ENCODE results near the gene TICRR. TPM values are rescaled to one million over a fixed set of nuclear protein-coding genes. Genes with fewer than 3 reads are reported as not detected.
A peak's percentile ranks its signal among the peaks of the same experiment; 100 is the strongest.

TICRR gene
- total RNA-seq, 1 experiment from 2014 or later, result 4.0 TPM

DNA sequence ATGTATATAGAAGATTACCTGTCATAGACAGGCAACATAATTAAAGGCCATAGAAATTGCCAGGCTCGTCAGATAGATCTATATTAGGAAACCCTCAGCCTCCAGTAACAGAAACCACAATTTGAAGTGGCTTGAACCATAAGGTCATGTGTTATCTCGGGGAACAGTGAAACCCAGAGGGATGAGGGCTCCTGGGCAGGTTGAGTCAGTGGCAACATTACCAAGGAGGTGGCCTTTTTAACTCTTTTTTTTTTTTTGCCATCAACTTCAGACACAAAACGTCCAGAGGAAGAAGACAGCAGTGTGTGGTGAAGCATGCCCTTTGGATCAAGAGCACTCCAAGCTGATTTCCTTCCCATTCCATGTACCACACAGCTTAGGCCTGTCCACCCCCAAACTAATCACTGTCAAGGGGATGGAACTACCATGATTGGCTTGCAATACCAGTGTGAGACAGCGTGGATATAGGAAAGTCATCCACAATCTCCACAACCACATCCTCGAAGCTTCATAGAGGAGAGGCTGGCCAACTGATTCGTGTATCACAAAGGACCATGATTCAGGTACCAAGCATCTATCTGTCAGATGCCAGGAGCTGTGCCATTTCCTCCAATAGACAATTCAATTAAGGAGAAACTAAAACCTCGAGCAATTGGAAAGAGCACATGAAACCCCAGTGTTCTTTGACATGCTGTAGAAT is 81.0 kb downstream of the TICRR start:
- Histone ChIP-seq H3K9me3 (no peaks in the 10 kb centered on the region), H3K36me3 (peaks cover 34% of the 10 kb centered on the region), H3K27me3 (no peaks in the 10 kb centered on the region), H3K4me3 (peak overlapping the region; percentile 96)
- DNase-seq, result peak; percentile 57

DNA sequence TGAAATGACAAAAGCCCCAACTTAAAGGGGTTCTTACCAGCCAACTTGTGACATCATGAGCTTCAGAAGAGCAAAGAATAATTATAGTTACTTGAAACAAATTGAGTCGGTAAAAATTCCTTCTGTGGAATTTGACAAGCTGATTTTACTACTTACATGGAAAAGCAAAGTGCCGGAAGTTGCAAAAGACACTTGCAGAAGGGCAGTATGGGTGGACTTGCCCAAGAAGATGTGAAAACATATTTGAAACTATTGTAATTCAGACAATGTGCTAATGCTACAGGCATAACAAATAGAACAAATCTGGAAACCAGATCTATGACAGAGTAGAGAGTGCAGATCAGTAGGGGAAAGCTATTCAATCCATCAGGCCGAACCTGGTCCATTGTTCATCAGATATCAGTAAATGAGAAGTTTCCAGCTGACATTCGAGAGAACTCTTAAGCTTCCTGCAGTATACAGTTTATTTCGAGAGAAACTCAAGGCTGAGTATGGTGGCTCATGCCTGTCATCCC is 82.5 kb downstream of the TICRR start:
- Histone ChIP-seq H3K36me3 (peaks cover 19% of the 10 kb centered on the region), H3K27me3 (no peaks in the 10 kb centered on the region)
- DNase-seq, result no peak

GRCh38 chr15:89659295-89659694 is 84.0 kb downstream of the TICRR start:
- Histone ChIP-seq H3K36me3 (peaks cover 7% of the 10 kb centered on the region), H3K9me3 (no peaks in the 10 kb centered on the region), H3K27me3 (no peaks in the 10 kb centered on the region), H3K4me3 (no peak overlapping the region)
- no peak for DNase-seq

More for the DNA sequence above, 82.5 kb downstream of the TICRR start:
- Histone ChIP-seq H3K9me3 (no peaks in the 10 kb centered on the region), H3K4me3 (no peak overlapping the region)

DNA sequence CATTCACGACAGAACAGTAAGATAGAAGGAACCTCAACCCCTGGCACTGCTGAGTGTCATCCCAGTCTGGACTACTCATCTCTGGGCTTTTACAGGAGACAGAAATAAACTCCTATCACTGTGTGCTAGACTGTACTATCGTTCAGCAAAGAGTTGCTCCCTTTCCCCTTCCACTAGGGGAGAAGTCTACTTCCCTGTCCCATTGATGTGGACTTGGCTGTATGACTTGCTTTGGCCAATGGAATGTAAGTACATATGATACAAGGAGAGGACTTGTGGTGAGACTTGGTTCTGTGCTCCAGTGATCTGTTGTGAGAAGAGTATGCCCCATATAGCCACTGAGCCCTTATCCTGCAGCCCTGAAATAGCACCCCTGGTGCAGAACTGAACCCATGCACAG is 85.3 kb downstream of the TICRR start:
- no peaks in the 10 kb centered on the region for H3K27me3 ChIP-seq

DNA sequence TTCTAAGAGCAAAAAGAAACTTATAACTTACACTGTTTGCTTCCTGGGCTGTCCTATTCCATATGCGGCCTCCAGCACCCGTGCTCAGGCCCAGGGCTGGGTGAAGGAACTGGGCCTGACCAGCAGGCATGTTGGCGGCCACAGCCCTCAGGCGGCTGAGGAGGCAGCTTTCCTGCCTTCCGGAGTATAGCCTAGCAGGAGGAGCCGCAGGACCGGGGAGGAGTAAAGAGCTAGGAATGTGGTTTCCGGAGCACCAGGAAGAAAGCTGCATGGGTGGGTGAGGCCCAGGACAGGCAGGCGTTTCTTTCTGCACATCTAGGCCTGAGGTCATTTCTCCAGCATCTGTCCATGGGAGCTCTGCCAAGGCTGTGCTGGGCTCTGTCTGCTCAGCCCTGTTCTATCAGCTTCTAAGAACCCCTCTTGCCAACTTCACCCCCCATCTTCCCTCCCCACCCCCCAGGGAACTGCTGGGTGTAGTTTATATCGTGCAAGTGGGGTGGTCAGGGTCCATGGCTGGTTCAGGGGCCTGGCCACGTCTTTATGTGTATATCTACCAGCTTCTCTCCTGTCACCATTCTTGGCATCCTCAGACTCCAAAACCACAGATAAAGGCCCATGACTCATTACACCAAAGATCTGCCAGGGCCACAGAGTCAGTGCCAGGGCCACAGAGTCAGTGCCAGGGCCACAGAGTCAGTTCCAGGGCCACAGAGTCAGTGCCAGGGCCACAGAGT is 87.8 kb downstream of the TICRR start:
- no peaks in the 10 kb centered on the region for H3K9me3 ChIP-seq
- peak; percentile 99 for DNase-seq
- H3K27me3 ChIP-seq, result no peaks in the 10 kb centered on the region
- H3K4me3 ChIP-seq, result peak overlapping the region; percentile 40
- no peaks in the 10 kb centered on the region for H3K36me3 ChIP-seq

More for the DNA sequence above, 85.3 kb downstream of the TICRR start:
- DNase-seq, result no peak
- H3K4me3 ChIP-seq, result no peak overlapping the region
- no peaks in the 10 kb centered on the region for H3K9me3 ChIP-seq
- H3K36me3 ChIP-seq, result peaks cover 4% of the 10 kb centered on the region; the same call in 1 of the 2 replicates

DNA sequence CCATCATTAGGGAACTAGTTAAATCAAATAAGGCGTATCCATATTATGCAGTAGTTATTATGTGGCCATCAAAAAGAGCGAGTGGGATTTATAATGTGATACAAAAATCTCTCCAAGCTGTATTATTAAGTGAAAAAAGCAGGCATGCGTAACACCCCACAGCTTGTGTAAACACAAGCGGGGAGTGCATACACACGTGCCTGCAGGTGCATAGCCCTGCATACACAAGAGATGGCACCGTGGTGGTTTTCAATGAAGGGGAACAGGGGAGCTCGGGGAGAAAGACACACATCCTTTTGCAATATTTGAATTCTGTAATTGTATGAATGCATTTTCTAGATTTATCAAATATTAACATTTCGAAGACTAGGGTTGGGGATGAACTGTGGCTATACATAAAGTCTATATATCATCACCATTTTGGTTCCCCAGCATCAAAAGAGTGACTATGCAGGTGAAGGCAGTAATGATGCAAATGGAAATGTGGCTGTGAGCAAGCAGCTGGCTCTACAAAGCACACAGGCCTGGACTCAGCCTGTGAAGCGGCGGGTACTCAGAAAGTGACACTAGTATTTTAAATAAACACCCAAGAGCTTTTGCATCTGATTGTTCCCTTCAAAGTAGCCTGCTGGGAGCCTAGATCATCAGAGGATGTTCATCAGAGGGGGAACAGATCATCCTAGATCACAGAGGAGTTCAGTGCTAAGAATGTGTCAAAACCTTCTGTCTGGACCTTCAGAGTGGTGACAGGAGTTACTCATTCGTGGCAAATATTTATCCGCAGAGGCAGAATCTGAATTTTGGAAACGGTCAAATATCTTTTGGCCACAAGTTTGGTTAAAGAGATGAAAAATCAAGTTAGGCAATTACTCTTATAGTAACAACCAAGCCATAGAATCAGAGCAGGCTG is 89.4 kb downstream of the TICRR start:
- H3K9me3 ChIP-seq, result no peaks in the 10 kb centered on the region
- H3K36me3 ChIP-seq, result no peaks in the 10 kb centered on the region
- no peak for DNase-seq

GRCh38 chr15:89665449-89666181 is 90.3 kb downstream of the TICRR start:
- H3K4me3 ChIP-seq, result no peak overlapping the region
- DNase-seq, result peak; percentile 67

More for the DNA sequence above, 89.4 kb downstream of the TICRR start:
- Histone ChIP-seq H3K4me3 (no peak overlapping the region), H3K27me3 (no peaks in the 10 kb centered on the region)

DNA sequence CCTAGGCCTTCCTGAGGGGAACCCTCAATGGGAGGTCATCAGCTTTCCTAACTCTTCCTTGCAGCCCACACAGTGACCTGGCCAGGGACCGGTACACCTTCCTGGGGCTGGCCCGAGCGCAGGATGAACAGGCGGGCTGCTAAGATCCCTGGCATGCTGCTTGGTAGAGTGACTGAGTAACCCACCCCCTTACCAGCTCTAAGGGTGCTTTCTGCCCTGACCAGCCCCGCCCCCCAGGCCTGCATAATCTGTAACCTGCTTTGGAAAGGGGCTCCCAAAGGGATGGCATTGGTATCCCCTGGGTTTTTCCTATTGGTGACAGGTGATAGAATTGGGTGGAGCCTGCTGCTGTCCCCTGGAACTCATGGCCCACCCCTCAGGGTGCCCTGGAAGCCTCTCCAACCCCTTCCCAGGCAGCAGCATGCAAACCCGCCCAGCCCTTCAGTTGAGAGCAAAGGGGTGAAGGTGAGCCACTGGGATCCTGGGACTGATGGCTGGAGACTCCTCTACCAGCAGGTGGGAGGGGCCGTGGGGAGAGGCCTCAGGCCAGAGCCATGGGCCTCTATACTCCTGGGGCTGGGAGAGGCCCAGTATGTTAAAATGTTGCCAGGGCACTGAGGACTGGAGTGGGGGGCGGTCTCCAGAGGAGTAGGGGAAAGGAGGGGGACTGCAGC is 91.1 kb downstream of the TICRR start:
- no peaks in the 10 kb centered on the region for H3K9me3 ChIP-seq
- no peak overlapping the region for H3K4me3 ChIP-seq
- no peak for DNase-seq
- H3K36me3 ChIP-seq, result no peaks in the 10 kb centered on the region
- no peaks in the 10 kb centered on the region for H3K27me3 ChIP-seq

More at GRCh38 chr15:89665449-89666181, 90.3 kb downstream of the TICRR start:
- Histone ChIP-seq H3K36me3 (no peaks in the 10 kb centered on the region), H3K9me3 (no peaks in the 10 kb centered on the region), H3K27me3 (no peaks in the 10 kb centered on the region)

DNA sequence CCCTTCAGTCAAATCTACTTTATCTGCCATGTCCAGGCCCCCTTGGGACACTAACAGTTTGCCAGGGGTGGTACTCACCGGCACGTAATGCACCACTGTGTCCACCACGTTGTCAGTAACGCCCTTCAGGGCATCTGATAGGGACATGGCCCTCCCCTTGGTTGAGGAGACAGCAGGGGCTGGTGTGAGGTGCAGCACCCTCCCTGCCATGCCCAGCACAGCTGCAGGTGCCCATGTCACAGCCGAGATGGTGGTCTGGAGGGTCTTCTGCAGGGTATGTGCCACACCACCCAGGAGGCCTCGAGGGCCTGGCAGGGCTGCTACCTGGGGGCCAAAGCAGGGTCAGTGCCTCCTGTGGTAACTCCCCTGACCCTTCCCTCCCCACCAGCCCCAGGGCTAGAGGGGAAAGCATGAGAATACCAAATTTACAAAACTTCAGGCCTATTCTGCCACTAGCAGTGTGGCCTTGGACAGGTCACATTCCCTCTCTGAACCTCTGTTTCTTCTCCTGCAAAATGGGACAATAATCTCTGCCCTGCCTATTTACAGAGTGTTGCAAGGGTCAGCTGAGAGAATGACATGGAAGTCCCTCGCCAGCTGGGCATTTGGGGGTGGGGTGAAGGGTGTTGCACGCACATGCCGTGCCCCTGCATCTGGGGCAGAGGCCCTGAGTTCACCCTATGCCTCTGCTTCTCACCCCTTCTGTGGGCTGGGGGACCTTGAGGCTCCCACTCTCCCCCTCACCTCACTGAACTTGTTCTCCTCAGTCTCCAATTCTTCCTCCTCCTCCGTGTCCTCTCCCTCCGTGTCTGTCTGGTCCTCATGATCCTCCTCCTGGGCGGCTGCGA is 91.8 kb downstream of the TICRR start:
- no peak for DNase-seq

DNA sequence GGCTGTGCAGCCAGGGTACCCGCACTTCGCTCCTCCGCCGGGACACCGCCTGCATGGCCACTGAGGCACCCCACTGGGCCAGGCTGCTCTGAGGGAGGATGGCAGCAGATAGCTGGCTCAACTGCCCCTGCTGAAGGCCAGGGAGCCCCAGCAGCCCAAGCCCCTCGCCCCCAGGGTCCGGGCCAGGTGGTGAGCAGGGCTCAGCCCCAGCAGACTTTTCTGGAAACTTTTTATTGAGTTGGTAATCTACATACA is 92.4 kb downstream of the TICRR start:
- H3K27me3 ChIP-seq, result no peaks in the 10 kb centered on the region
- no peaks in the 10 kb centered on the region for H3K9me3 ChIP-seq

More for the DNA sequence above, 91.8 kb downstream of the TICRR start:
- H3K36me3 ChIP-seq, result no peaks in the 10 kb centered on the region
- H3K27me3 ChIP-seq, result no peaks in the 10 kb centered on the region
- H3K9me3 ChIP-seq, result no peaks in the 10 kb centered on the region
- no peak overlapping the region for H3K4me3 ChIP-seq

GRCh38 chr15:89668171-89668570 is 92.9 kb downstream of the TICRR start:
- H3K4me3 ChIP-seq, result no peak overlapping the region
- H3K36me3 ChIP-seq, result no peaks in the 10 kb centered on the region
- DNase-seq, result no peak
- H3K27me3 ChIP-seq, result no peaks in the 10 kb centered on the region
- H3K9me3 ChIP-seq, result no peaks in the 10 kb centered on the region

More for the DNA sequence above, 92.4 kb downstream of the TICRR start:
- no peak for DNase-seq
- Histone ChIP-seq H3K36me3 (no peaks in the 10 kb centered on the region), H3K4me3 (no peak overlapping the region)

GRCh38 chr15:89669309-89669865 is 94.1 kb downstream of the TICRR start:
- Histone ChIP-seq H3K4me3 (no peak overlapping the region), H3K27me3 (no peaks in the 10 kb centered on the region), H3K36me3 (no peaks in the 10 kb centered on the region), H3K9me3 (no peaks in the 10 kb centered on the region)
- DNase-seq, result no peak

DNA sequence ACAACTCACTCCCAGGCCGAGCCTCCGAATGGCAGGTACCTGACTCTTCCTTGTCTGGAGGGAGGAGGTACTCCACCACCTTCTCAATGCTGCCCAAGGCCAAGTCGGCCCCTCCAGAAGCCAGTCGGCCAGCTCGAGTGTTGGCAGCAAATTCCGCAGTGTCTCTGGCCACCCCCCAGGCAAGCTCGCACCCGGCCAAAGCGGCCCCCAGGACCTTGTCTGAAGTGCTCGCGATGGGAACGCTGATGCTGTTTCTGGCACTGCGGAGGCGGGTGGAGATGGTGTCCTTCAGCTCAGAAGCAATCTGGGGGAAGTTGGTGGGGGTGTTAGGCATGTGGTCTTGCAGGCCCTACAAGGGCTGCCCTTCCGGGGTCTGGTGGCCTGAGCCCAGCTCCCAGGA is 94.7 kb downstream of the TICRR start:
- H3K27me3 ChIP-seq, result no peaks in the 10 kb centered on the region
- no peak for DNase-seq
- no peak overlapping the region for H3K4me3 ChIP-seq
- no peaks in the 10 kb centered on the region for H3K36me3 ChIP-seq
- H3K9me3 ChIP-seq, result no peaks in the 10 kb centered on the region

GRCh38 chr15:89670971-89671560 is 95.8 kb downstream of the TICRR start:
- no peaks in the 10 kb centered on the region for H3K27me3 ChIP-seq
- no peaks in the 10 kb centered on the region for H3K9me3 ChIP-seq
- no peak overlapping the region for H3K4me3 ChIP-seq
- DNase-seq, result no peak
- no peaks in the 10 kb centered on the region for H3K36me3 ChIP-seq

Measured in MG63 (cell line).